Gastrocnemius medialis (tissue), 4 donors: Measurements from ENCODE around the gene MADD.

Experiments
- CTCF ChIP-seq, 5 experiments: fragments of 450-650 bp in 3 of 5; fragments of 200-600 bp in 2 of 5; sonication (generic) in 2 of 5; IDR thresholded peaks in 4 of 5; conservative IDR thresholded peaks in 1 of 5; 1 replicate in 4 of 5; 2 replicates in 1 of 5; pipeline ENCODE4 v1.5.1; 2016 to 2019; ENCODE audit warnings: antibody characterized with exemption in 5 of 5, mild to moderate bottlenecking in 3 of 5, moderate library complexity in 3 of 5
- POLR2A ChIP-seq, 2 donors: fragments of 450-650 bp; IDR thresholded peaks; one replicate each; pipeline ENCODE4 v1.6.1; 2017; ENCODE audit warnings: antibody characterized with exemption in 2 of 2, mild to moderate bottlenecking in 2 of 2, moderate library complexity in 2 of 2

GRCh38 chr11:47353978-47354774, 84.2 kb downstream of the MADD start:
- TF ChIP-seq CTCF (IDR thresholded peaks at IDR 0.05 in 4 of 5, conservative IDR thresholded peaks at IDR 0.05 in 1 of 5), result no peak
- no peak for TF ChIP-seq POLR2A (IDR thresholded peaks at IDR 0.05)
